SHP77 treated with DMSO at 0.1 percent for 48 hours (cell line): ENCODE measurements around the gene POLR3C.

Experiments used
- DNase-seq: peaks from one replicate; lab custom pipeline; 2025; lab: John Stamatoyannopoulos, UW

POLR3C gene

GRCh38 chr1:145871994-145872924, 48.3 kb downstream of the POLR3C start:
- DNase-seq = no peak

- no peak for DNase-seq
Observed at GRCh38 chr1:145874646-145875045, 50.6 kb downstream of the POLR3C start.

GRCh38 chr1:145877923-145878486, 54.0 kb downstream of the POLR3C start:
- DNase-seq = no peak

GRCh38 chr1:145878724-145879123, 54.7 kb downstream of the POLR3C start:
- no peak for DNase-seq

GRCh38 chr1:145879775-145880174, 55.8 kb downstream of the POLR3C start:
- DNase-seq = peak; percentile 40

- no peak for DNase-seq
Observed at GRCh38 chr1:145884675-145885074, 60.7 kb downstream of the POLR3C start.

GRCh38 chr1:145885738-145886287, 61.8 kb downstream of the POLR3C start, which contains the start of gene ANKRD35:
Gene ANKRD35 (minus strand): TSS chr1:145885866. CDS start chr1:145885758, 108 bp downstream.
- peak; percentile 73 for DNase-seq

- DNase-seq = no peak
Observed at GRCh38 chr1:145886390-145886789, 62.4 kb downstream of the POLR3C start.

GRCh38 chr1:145886816-145887215, 62.8 kb downstream of the POLR3C start:
- DNase-seq = no peak

GRCh38 chr1:145887631-145888030, 63.6 kb downstream of the POLR3C start:
- no peak for DNase-seq

- peak; percentile 15 for DNase-seq
Observed at GRCh38 chr1:145889722-145890121, 65.7 kb downstream of the POLR3C start.

GRCh38 chr1:145891143-145891542, 67.1 kb downstream of the POLR3C start:
- DNase-seq = no peak

GRCh38 chr1:145891587-145892485, 67.8 kb downstream of the POLR3C start:
- DNase-seq = peak; percentile 99

GRCh38 chr1:145892486-145893087, 68.6 kb downstream of the POLR3C start:
- no peak for DNase-seq

GRCh38 chr1:145893306-145894055, 69.5 kb downstream of the POLR3C start:
- no peak for DNase-seq
